Omental fat pad (tissue), 4 donors: ENCODE results near the gene UGT1A7. TPM values are rescaled to one million over a fixed set of nuclear protein-coding genes. Genes with fewer than 3 reads are reported as not detected.

Experiments used
- ATAC-seq: fragments of 150-250 bp; one replicate; pipeline ENCODE4 v1.9.1; 2016; ENCODE audit warnings: mild to moderate bottlenecking, moderate library complexity; ENCODE audit not compliant: low FRiP score
- DNase-seq: peaks from one replicate; pipeline ENCODE4 v3.0.0-alpha.2; 2019; ENCODE audit warnings: low spot score
- CTCF ChIP-seq, 3 donors: fragments of 450-650 bp; IDR thresholded peaks; one replicate each; pipeline ENCODE4 v1.5.1; 2016 to 2017; ENCODE audit warnings: antibody characterized with exemption in 3 of 3, mild to moderate bottlenecking in 3 of 3, moderate library complexity in 2 of 3
- total RNA-seq, 4 donors: library from RNA; depleted of rRNA; stranded (reverse); fragments of >200 nt; gene quantifications; one replicate each; pipeline ENCODE4 v1.1.0, GENCODE V29; 2016

UGT1A7 gene
- total RNA-seq, 4 donors from 2014 or later, result not detected

DNA sequence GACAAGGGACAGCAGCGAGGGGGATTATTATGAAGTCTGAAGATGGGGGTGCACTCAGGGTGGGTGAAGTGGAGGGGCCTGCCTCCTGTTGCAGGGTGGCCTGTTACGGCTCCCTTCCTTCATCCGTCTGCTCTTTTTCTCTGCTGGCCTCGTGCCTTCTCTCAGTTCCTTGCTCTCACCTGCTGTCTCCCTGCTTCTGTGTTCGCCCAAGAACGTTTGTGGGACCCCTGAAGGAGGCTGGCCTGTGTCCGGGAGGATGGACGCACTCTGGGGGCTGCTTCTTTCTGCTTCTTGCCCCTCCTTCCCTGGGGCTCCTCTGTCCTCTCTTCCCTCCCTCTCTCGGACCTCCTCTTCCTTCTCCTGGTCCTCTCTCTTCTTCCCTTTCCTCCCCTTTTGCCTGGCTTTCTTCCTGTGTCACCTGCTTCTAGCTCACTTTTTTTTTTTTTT lies 110.2 kb downstream of the UGT1A7 start:
- ATAC-seq (no peak), DNase-seq (no peak)

GRCh38 chr2:233792720-233793119 lies 111.0 kb downstream of the UGT1A7 start:
- no peak for TF ChIP-seq CTCF (IDR thresholded peaks at IDR 0.05)
- ATAC-seq, result no peak
- DNase-seq, result no peak

More for the DNA sequence above, 110.2 kb downstream of the UGT1A7 start:
- no peak for TF ChIP-seq CTCF (IDR thresholded peaks at IDR 0.05)

- TF ChIP-seq CTCF (IDR thresholded peaks at IDR 0.05), result no peak
- no peak for ATAC-seq
- DNase-seq, result no peak
Measured at GRCh38 chr2:233793465-233794127, 111.9 kb downstream of the UGT1A7 start.

DNA sequence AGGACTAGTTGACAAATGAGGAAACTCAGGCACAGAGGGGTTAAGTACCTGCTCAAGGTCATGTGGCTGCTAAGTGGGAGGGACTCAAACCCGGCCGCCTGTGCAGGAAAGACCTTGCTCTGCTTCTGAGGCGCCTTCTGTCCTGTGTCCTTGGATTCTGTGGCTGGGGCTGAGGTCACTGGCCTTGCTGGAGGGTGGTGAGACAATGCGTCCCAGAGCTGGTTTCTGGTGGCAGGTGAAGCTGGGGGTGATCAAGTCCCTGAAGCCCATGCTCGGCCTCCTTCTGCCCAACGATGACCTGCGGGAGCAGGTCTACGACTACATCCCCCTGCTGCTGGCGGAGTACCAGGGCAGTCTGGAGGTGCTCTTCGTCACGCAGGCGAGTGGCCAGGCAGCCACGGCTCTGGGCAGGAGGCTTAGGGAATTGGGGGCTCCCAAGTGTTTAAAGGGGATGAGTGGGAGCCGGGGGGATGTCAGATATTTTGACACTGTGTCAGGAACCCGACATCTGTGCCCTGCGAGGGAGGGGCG lies 112.5 kb downstream of the UGT1A7 start:
- DNase-seq, result no peak
- no peak for TF ChIP-seq CTCF (IDR thresholded peaks at IDR 0.05)
- no peak for ATAC-seq

GRCh38 chr2:233795735-233796171 lies 114.1 kb downstream of the UGT1A7 start:
- DNase-seq (no peak), ATAC-seq (no peak)
- TF ChIP-seq CTCF (IDR thresholded peaks at IDR 0.05), result no peak

DNA sequence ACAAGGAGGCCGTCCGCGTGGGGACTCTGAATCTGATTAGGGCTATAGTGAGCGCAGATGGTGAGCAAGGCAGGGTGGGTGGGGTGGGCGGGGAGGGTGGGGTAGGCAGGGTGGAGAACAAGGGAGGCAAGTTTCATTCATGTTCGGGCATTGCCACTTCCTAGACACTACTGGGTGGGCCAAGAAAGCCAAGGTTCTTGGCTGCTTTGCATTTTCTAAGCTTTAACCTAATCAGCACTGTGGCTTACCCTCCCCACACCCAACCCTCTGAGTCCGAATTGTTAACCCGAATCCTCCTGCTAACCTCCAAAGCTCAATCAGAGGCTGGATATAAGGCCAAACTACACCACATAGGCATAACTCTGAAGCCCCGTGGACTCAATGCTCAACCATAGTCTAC lies 114.6 kb downstream of the UGT1A7 start:
- ATAC-seq (no peak), DNase-seq (no peak)
- TF ChIP-seq CTCF (IDR thresholded peaks at IDR 0.05), result no peak
